Stimulated activated effector memory CD8-positive, alpha-beta T cell treated with anti-CD3 and anti-CD28 coated beads, Interleukin-12 subunit alpha, Interleukin-12 subunit beta, amount 100 ng/mL, for 72 hours (primary cell): ENCODE data around the gene TRMT2A.

ENCODE experiments used
- ATAC-seq: fragments of 150-1000 bp; cut with Tn5 transposase; 2 replicates; pipeline ENCODE4 v1.10.0; 2021
- DNase-seq, 2 donors: peaks; one replicate each; pipeline ENCODE4 v3.0.0; 2021 to 2022; ENCODE audit warnings: low spot score in 2 of 2
- H3K27ac Mint-ChIP-seq: one replicate; pipeline ENCODE4 v1.8.0; 2022; ENCODE audit warnings: mild to moderate bottlenecking, mixed read lengths
- H3K36me3 Mint-ChIP-seq: one replicate; pipeline ENCODE4 v1.8.0; 2022; ENCODE audit warnings: mild to moderate bottlenecking, mixed read lengths
- H3K4me1 Mint-ChIP-seq: one replicate; pipeline ENCODE4 v1.8.0; 2022; ENCODE audit warnings: mixed read lengths
- H3K4me3 Mint-ChIP-seq: one replicate; pipeline ENCODE4 v1.8.0; 2022; ENCODE audit warnings: mild to moderate bottlenecking, mixed read lengths
- H3K9me3 Mint-ChIP-seq: one replicate; pipeline ENCODE4 v1.8.0; 2022; ENCODE audit warnings: mixed read lengths

TRMT2A gene

GRCh38 chr22:20141186-20142077 lies 24.4 kb upstream of the TRMT2A start:
- Mint-ChIP-seq H3K9me3 (no peaks in the 10 kb centered on the region), H3K4me1 (peaks cover 26% of the 10 kb centered on the region), H3K27ac (no peak overlapping the region), H3K36me3 (peaks cover 12% of the 10 kb centered on the region), H3K4me3 (no peak overlapping the region)
- ATAC-seq (no peak), DNase-seq (no peak)

- no peak for DNase-seq
- Mint-ChIP-seq H3K4me3 (no peak overlapping the region), H3K9me3 (no peaks in the 10 kb centered on the region), H3K27ac (no peak overlapping the region), H3K36me3 (peaks cover 12% of the 10 kb centered on the region), H3K4me1 (peaks cover 29% of the 10 kb centered on the region)
- ATAC-seq = no peak
These were observed 23.5 kb upstream of the TRMT2A start for GRCh38 chr22:20140521-20140964.

- no peak for ATAC-seq
- no peak overlapping the region for H3K4me3 Mint-ChIP-seq
- DNase-seq = no peak
- peaks cover 12% of the 10 kb centered on the region for H3K36me3 Mint-ChIP-seq
- no peak overlapping the region for H3K27ac Mint-ChIP-seq
- H3K4me1 Mint-ChIP-seq = peaks cover 29% of the 10 kb centered on the region
- no peaks in the 10 kb centered on the region for H3K9me3 Mint-ChIP-seq
These were observed 23.1 kb upstream of the TRMT2A start for GRCh38 chr22:20140107-20140445.

GRCh38 chr22:20139391-20140106 lies 22.5 kb upstream of the TRMT2A start:
- ATAC-seq = no peak

GRCh38 chr22:20138868-20139267 lies 21.8 kb upstream of the TRMT2A start:
- Mint-ChIP-seq H3K27ac (no peak overlapping the region), H3K36me3 (peaks cover 6% of the 10 kb centered on the region), H3K9me3 (no peaks in the 10 kb centered on the region), H3K4me1 (peaks cover 38% of the 10 kb centered on the region), H3K4me3 (no peak overlapping the region)
- DNase-seq (no peak), ATAC-seq (no peak)

More at GRCh38 chr22:20139391-20140106, 22.5 kb upstream of the TRMT2A start:
- no peak overlapping the region for H3K4me3 Mint-ChIP-seq
- H3K27ac Mint-ChIP-seq = no peak overlapping the region
- H3K4me1 Mint-ChIP-seq = peaks cover 31% of the 10 kb centered on the region
- DNase-seq = no peak
- H3K9me3 Mint-ChIP-seq = no peaks in the 10 kb centered on the region
- peaks cover 12% of the 10 kb centered on the region for H3K36me3 Mint-ChIP-seq

- Mint-ChIP-seq H3K9me3 (no peaks in the 10 kb centered on the region), H3K36me3 (peaks cover 6% of the 10 kb centered on the region), H3K4me3 (no peak overlapping the region), H3K27ac (no peak overlapping the region), H3K4me1 (peaks cover 42% of the 10 kb centered on the region)
- ATAC-seq (no peak), DNase-seq (no peak)
These were observed 21.4 kb upstream of the TRMT2A start for GRCh38 chr22:20138417-20138738.

GRCh38 chr22:20137671-20138416 lies 20.8 kb upstream of the TRMT2A start:
- peak overlapping the region; percentile 58 for H3K27ac Mint-ChIP-seq
- no peaks in the 10 kb centered on the region for H3K9me3 Mint-ChIP-seq
- peaks cover 6% of the 10 kb centered on the region for H3K36me3 Mint-ChIP-seq
- H3K4me3 Mint-ChIP-seq = no peak overlapping the region
- H3K4me1 Mint-ChIP-seq = peaks cover 44% of the 10 kb centered on the region
- DNase-seq (no peak), ATAC-seq (no peak)

GRCh38 chr22:20137113-20137512 lies 20.1 kb upstream of the TRMT2A start:
- ATAC-seq = no peak
- no peaks in the 10 kb centered on the region for H3K9me3 Mint-ChIP-seq
- H3K4me3 Mint-ChIP-seq = no peak overlapping the region
- no peak for DNase-seq
- H3K4me1 Mint-ChIP-seq = peaks cover 48% of the 10 kb centered on the region
- H3K27ac Mint-ChIP-seq = peak overlapping the region; percentile 58
- peaks cover 6% of the 10 kb centered on the region for H3K36me3 Mint-ChIP-seq

GRCh38 chr22:20136603-20136873 lies 19.5 kb upstream of the TRMT2A start:
- peak overlapping the region; percentile 34 for H3K27ac Mint-ChIP-seq

GRCh38 chr22:20135806-20136602 lies 19.0 kb upstream of the TRMT2A start:
- no peak for ATAC-seq
- Mint-ChIP-seq H3K4me1 (peaks cover 48% of the 10 kb centered on the region), H3K4me3 (no peak overlapping the region)

More at GRCh38 chr22:20136603-20136873, 19.5 kb upstream of the TRMT2A start:
- no peak for ATAC-seq
- Mint-ChIP-seq H3K9me3 (no peaks in the 10 kb centered on the region), H3K36me3 (peaks cover 6% of the 10 kb centered on the region), H3K4me1 (peaks cover 48% of the 10 kb centered on the region), H3K4me3 (no peak overlapping the region)
- DNase-seq = no peak

GRCh38 chr22:20135265-20135664 lies 18.2 kb upstream of the TRMT2A start:
- H3K27ac Mint-ChIP-seq = no peak overlapping the region
- no peak overlapping the region for H3K4me3 Mint-ChIP-seq
- DNase-seq = no peak
- no peaks in the 10 kb centered on the region for H3K9me3 Mint-ChIP-seq
- H3K4me1 Mint-ChIP-seq = peaks cover 48% of the 10 kb centered on the region
- no peak for ATAC-seq
- peaks cover 6% of the 10 kb centered on the region for H3K36me3 Mint-ChIP-seq

More at GRCh38 chr22:20135806-20136602, 19.0 kb upstream of the TRMT2A start:
- Mint-ChIP-seq H3K27ac (no peak overlapping the region), H3K36me3 (peaks cover 6% of the 10 kb centered on the region), H3K9me3 (no peaks in the 10 kb centered on the region)
- DNase-seq = no peak

GRCh38 chr22:20133930-20134549 lies 17.0 kb upstream of the TRMT2A start:
- Mint-ChIP-seq H3K4me1 (peaks cover 47% of the 10 kb centered on the region), H3K9me3 (no peaks in the 10 kb centered on the region), H3K27ac (no peak overlapping the region), H3K36me3 (peaks cover 6% of the 10 kb centered on the region), H3K4me3 (peak overlapping the region; percentile 71)
- ATAC-seq = no peak
- DNase-seq = no peak

- peak overlapping the region; percentile 65 for H3K27ac Mint-ChIP-seq
- DNase-seq = no peak
- peaks cover 41% of the 10 kb centered on the region for H3K4me1 Mint-ChIP-seq
- ATAC-seq = no peak
- no peaks in the 10 kb centered on the region for H3K9me3 Mint-ChIP-seq
- peaks cover 17% of the 10 kb centered on the region for H3K36me3 Mint-ChIP-seq
- H3K4me3 Mint-ChIP-seq = peak overlapping the region; percentile 71
These were observed 15.7 kb upstream of the TRMT2A start for GRCh38 chr22:20132686-20133246.
